IPS-15b (cell line): ENCODE data around the gene CTCF.
"Not testable (repeated sequence)": the region's sequence is repeated elsewhere in the genome, so short reads cannot be mapped to it uniquely, and the experiment has no call there.

Experiments
- H3K27me3 ChIP-seq: one replicate; pipeline ENCODE4 v1.6.1; 2013; ENCODE audit warnings: low read length; ENCODE audit not compliant: control insufficient read depth, insufficient read depth
- H3K36me3 ChIP-seq: one replicate; pipeline ENCODE4 v1.6.1; 2013; ENCODE audit warnings: low read length; ENCODE audit not compliant: control insufficient read depth, insufficient read depth
- H3K4me1 ChIP-seq: one replicate; pipeline ENCODE4 v1.6.1; 2013; ENCODE audit warnings: mild to moderate bottlenecking, low read length; ENCODE audit not compliant: control insufficient read depth, insufficient read depth
- H3K4me3 ChIP-seq: one replicate; pipeline ENCODE4 v1.5.1; 2013; ENCODE audit warnings: low read depth, low read length
- H3K9ac ChIP-seq: one replicate; pipeline ENCODE4 v1.6.1; 2013; ENCODE audit warnings: low read depth, mild to moderate bottlenecking, low read length
- H3K9me3 ChIP-seq: one replicate; pipeline ENCODE4 v1.6.1; 2013; ENCODE audit warnings: mild to moderate bottlenecking, low read length; ENCODE audit not compliant: control insufficient read depth, insufficient read depth

CTCF gene

GRCh38 chr16:67562526-67562917 is at the start of gene CTCF:
Gene CTCF (plus strand): TSS chr16:67562526. CDS start chr16:67610833, 48,307 bp downstream.
- no peaks in the 10 kb centered on the region for H3K9me3 ChIP-seq
- H3K36me3 ChIP-seq: peaks cover 3% of the 10 kb centered on the region
- peak within 1 kb of the TSS; percentile 97 for H3K9ac ChIP-seq
- H3K4me3 ChIP-seq: peak within 1 kb of the TSS; percentile 90
- no peaks in the 10 kb centered on the region for H3K27me3 ChIP-seq
- H3K4me1 ChIP-seq: peaks cover 14% of the 10 kb centered on the region

GRCh38 chr16:67513892-67514291 is 48.4 kb upstream of the CTCF start:
- not testable (repeated sequence) for H3K9ac ChIP-seq, H3K4me3 ChIP-seq, H3K36me3 ChIP-seq, H3K27me3 ChIP-seq, H3K9me3 ChIP-seq, H3K4me1 ChIP-seq

- Histone ChIP-seq H3K27me3 (no peaks in the 10 kb centered on the region), H3K36me3 (no peaks in the 10 kb centered on the region), H3K9ac (no peak overlapping the region), H3K4me3 (no peak overlapping the region), H3K9me3 (no peaks in the 10 kb centered on the region), H3K4me1 (no peaks in the 10 kb centered on the region)
Observed at GRCh38 chr16:67514382-67514828, 47.9 kb upstream of the CTCF start.

DNA sequence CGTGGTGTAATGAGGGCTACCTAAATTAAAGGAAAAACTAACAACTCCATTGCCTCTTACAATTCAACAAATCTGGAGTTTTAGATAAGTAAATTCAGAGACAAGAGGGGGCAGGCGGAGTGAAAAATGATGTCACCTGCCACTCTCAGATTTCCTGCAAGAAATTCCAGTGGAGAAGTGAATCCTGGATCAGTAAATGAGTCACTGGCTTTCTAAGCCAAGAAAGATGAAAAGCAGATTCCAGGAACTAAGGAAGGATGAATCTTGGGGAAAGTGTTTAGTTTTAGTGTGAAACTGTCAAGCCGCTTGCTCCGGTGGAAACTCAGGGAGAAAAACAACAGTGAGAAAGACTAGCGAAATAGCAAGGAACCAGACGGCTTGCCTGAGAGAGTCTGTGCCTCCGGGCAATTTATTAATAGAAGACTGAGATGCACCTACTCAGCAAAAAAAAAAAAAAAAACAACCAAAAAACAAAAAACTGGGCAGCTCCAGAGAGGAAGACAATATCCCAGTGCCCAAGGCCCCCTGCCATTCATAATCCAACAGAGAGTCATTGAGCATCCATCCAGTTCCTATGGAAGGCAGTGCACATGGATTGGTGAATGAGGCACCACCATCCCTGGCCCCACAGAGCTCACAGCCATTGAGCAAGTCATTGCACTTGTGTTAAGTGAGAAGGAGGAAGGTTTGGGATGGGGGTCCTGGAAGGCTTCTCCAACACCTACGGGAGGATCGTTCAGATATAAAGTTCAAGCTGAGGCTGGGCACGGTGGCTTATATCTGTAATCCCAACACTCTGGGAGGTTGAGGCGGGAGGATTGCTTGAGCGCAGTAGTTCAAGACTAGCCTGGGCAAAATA is 45.8 kb upstream of the CTCF start:
- Histone ChIP-seq H3K27me3 (peaks cover 2% of the 10 kb centered on the region), H3K9ac (peak overlapping the region; percentile 24), H3K36me3 (no peaks in the 10 kb centered on the region), H3K4me1 (no peaks in the 10 kb centered on the region), H3K4me3 (no peak overlapping the region), H3K9me3 (no peaks in the 10 kb centered on the region)

DNA sequence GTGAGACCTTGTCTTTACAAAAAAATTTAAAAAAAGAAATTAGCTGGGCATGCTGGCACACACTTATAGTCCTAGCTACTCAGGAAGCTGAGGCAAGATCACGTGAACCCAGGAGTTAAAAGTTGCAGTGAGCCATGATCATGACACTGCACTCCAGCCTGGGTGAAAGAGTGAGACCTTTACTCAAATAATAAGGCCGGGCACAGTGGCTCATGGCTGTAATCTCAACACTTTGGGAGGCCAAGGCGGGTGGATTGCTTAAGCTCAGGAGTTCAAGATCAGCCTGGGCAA is 45.2 kb upstream of the CTCF start:
- Histone ChIP-seq H3K4me3 (no peak overlapping the region), H3K27me3 (peaks cover 4% of the 10 kb centered on the region), H3K36me3 (no peaks in the 10 kb centered on the region), H3K9ac (peak overlapping the region; percentile 24), H3K4me1 (no peaks in the 10 kb centered on the region), H3K9me3 (no peaks in the 10 kb centered on the region)

DNA sequence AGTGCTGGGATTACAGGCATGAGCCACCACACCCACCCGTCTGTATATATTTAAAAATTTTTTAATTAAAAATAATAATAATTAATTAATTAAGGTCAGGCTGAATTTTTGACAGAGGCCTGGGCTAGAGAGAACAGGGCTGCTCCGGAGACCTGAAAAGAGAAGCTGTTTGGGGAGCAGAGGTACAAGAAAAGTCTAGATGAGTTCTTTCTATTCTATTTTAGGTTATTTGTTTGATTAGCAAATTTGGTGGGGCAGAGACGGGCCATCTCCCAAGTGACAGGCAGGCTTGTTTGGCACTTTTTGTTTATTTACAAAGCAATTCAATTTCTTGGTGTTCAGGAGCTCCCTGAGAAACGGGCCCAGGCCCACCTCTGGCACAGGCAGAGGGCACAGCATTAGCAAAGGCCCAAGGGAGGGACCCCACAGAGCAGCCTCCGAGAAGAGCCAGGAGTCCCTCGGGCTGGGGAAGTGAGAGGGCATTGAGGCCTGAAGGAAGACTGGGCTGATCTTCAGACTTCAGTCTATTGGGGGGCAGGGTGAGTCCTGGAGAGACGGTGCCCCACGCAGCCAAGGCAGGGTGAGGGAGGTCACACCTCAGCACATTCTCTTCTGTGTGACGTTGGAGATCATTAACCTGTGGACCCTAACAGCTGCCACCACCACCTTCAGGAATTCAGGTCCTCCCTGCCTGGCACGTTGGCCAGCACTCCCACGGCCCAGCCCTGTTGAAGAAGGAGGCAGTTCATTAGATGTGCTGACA is 44.5 kb upstream of the CTCF start:
- Histone ChIP-seq H3K4me1 (no peaks in the 10 kb centered on the region), H3K4me3 (no peak overlapping the region), H3K27me3 (peaks cover 4% of the 10 kb centered on the region), H3K9me3 (no peaks in the 10 kb centered on the region), H3K36me3 (no peaks in the 10 kb centered on the region), H3K9ac (no peak overlapping the region)

DNA sequence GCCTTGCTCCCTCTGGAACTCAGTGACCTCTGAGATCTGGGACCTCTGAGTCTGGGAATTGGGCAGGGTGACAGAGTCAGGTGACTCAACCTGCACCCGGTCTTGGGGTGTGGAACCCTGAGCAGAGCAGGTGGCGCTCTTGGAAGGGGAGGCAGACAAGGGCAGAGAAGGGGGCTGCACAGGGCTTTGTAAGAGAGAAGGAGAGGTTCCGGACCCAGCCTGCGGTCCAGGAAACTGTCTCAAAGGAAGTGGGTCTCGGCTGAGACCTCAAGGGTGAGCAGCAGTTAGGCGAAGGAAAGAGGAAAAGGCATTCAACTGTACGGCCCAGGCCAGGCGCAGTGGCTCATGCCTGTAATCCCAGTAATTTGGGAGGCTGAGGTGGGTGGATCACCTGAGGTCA is 43.6 kb upstream of the CTCF start:
- Histone ChIP-seq H3K4me1 (no peaks in the 10 kb centered on the region), H3K9ac (no peak overlapping the region), H3K9me3 (no peaks in the 10 kb centered on the region), H3K27me3 (peaks cover 8% of the 10 kb centered on the region), H3K4me3 (no peak overlapping the region), H3K36me3 (no peaks in the 10 kb centered on the region)

GRCh38 chr16:67519242-67519641 is 43.1 kb upstream of the CTCF start:
- Histone ChIP-seq H3K36me3 (no peaks in the 10 kb centered on the region), H3K9me3 (no peaks in the 10 kb centered on the region), H3K4me1 (no peaks in the 10 kb centered on the region), H3K27me3 (peaks cover 13% of the 10 kb centered on the region), H3K4me3 (no peak overlapping the region), H3K9ac (no peak overlapping the region)

- H3K4me3 ChIP-seq: peak overlapping the region; percentile 76
- H3K36me3 ChIP-seq: no peaks in the 10 kb centered on the region
- peaks cover 33% of the 10 kb centered on the region for H3K27me3 ChIP-seq
- no peaks in the 10 kb centered on the region for H3K4me1 ChIP-seq
- no peaks in the 10 kb centered on the region for H3K9me3 ChIP-seq
- no peak overlapping the region for H3K9ac ChIP-seq
Observed at GRCh38 chr16:67521095-67521804, 41.1 kb upstream of the CTCF start.

DNA sequence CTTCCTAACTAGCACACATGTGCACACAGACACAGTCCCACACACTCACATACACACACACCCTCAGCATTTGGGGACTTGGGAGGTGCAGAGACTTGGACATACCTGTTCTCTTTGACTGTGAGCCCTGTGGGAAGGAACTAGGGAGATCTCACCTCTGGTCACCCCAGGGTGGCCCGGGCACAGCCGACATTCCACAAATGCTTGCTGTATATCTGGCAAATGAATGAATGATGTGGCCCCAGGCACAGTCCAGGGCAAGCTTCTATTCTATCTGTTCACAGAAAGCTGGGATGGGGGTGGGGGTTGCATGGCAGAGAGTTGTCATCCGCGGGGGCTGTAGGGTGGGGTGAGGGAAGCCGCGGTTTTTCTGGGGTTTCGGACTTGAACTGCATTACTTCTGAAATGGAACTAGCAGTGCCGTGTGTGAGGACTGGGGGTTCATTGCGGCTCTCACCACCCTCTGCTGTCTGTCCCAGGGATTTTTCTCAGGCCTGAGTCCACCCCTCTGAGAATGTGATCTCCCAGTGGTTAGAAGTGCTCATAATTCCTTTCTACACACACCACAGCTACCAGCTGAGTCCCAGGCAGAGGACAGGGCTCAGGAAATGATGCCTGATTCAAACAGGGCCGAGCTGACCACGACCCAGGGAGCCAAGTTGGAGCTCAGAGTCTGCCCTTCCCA is 37.0 kb upstream of the CTCF start:
- Histone ChIP-seq H3K4me3 (no peak overlapping the region), H3K9me3 (no peaks in the 10 kb centered on the region), H3K9ac (no peak overlapping the region), H3K4me1 (no peaks in the 10 kb centered on the region), H3K36me3 (no peaks in the 10 kb centered on the region), H3K27me3 (peaks cover 61% of the 10 kb centered on the region)

- Histone ChIP-seq H3K36me3 (no peaks in the 10 kb centered on the region), H3K9me3 (no peaks in the 10 kb centered on the region), H3K4me3 (no peak overlapping the region), H3K9ac (no peak overlapping the region), H3K4me1 (peaks cover 3% of the 10 kb centered on the region), H3K27me3 (peaks cover 67% of the 10 kb centered on the region)
Observed at GRCh38 chr16:67526149-67526791, 36.1 kb upstream of the CTCF start.
